COLO829 (cell line): ENCODE results near the gene ZNF177.

Experiments
- DNase-seq: peaks from one replicate; pipeline ENCODE4 v3.0.0; 2012; ENCODE audit warnings: low spot score

ZNF177 gene

DNA sequence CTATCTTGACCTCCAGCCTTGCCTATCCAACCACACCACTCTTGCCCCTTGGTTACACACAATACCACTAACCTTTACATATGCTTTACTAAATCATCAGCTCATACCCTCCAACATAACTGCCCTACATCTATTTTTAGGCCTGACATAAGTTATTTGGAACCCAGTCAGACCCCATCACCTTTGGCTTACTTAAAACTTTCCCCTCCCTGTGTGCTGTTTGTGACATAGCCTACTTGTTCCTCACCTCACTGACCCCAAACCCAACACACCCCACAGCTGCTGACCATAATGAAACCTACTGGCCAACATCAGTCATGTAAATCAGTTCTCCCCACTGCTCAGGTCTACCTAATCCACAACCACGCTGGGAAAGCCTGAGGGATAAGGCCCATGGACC is 67.6 kb downstream of the ZNF177 start:
- no peak for DNase-seq

DNA sequence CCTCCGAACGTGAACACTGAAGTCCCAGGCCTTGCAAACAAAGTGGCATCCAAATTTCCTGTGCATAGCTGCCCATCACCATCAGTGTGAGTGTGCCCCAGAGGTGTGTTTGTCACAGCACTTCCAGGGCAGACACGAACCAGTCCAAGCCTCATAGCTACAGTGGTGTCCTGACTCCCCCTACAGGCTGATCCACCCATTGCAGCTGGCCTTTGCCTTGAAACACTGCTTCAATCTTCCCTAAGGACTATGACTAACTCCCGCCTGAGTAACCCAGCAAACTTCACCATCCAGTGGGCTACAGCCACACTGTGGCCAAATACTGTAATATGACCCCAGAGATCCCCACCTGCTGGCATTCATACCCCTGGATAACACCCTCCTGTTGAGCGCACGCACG is 68.7 kb downstream of the ZNF177 start:
- peak; percentile 28 for DNase-seq
